Gastrocnemius medialis (tissue), 4 donors: ENCODE data around the gene ADAM20.

Source experiments
- CTCF ChIP-seq, 5 experiments: fragments of 450-650 bp in 3 of 5; fragments of 200-600 bp in 2 of 5; sonication (generic) in 2 of 5; IDR thresholded peaks in 4 of 5; conservative IDR thresholded peaks in 1 of 5; 1 replicate in 4 of 5; 2 replicates in 1 of 5; pipeline ENCODE4 v1.5.1; 2016 to 2019; ENCODE audit warnings: antibody characterized with exemption in 5 of 5, mild to moderate bottlenecking in 3 of 5, moderate library complexity in 3 of 5
- POLR2A ChIP-seq, 2 donors: fragments of 450-650 bp; IDR thresholded peaks; one replicate each; pipeline ENCODE4 v1.6.1; 2017; ENCODE audit warnings: antibody characterized with exemption in 2 of 2, mild to moderate bottlenecking in 2 of 2, moderate library complexity in 2 of 2

GRCh38 chr14:70534904-70535303, at the start of gene ADAM20:
- TF ChIP-seq CTCF (IDR thresholded peaks at IDR 0.05 in 4 of 5, conservative IDR thresholded peaks at IDR 0.05 in 1 of 5) (no peak), POLR2A (IDR thresholded peaks at IDR 0.05) (no peak)
